A549 (cell line): ENCODE results near the gene TFEB. TPM values are rescaled to one million over a fixed set of nuclear protein-coding genes. Genes with fewer than 3 reads are reported as not detected.

Experiments
- ATAC-seq, 2 experiments: fragments of 200-7000 bp in 1 of 2; fragments of >200 bp in 1 of 2; cut with Nextera tagmentation in 1 of 2; cut with Tn5 transposase in 1 of 2; 3 replicates each; pipeline versions ENCODE4 v1.8.0 to v1.9.1; 2018 to 2020; ENCODE audit warnings: mild to moderate bottlenecking in 1 of 2, moderate library complexity in 1 of 2
- CTCF ChIA-PET: fragments of 300-600 bp; sonication (Branson Sonifier 250); formaldehyde crosslinking; extraction: SDS; loops from one replicate; lab custom pipeline; 2021; ENCODE audit warnings: antibody characterized with exemption, inconsistent platforms; lab: Yijun Ruan, JAX
- POLR2A ChIA-PET: fragments of 350-600 bp; formaldehyde crosslinking; extraction: SDS; loops from one replicate; lab custom pipeline; 2021; ENCODE audit warnings: antibody characterized with exemption, inconsistent platforms; lab: Yijun Ruan, JAX
- DNase-seq, 2 experiments: peaks; one replicate each; pipeline versions ENCODE4 v3.0.0 to v3.0.0-alpha.2; 2011 to 2016; ENCODE audit warnings: low read depth in 1 of 2, low spot score in 1 of 2
- FAIRE-seq: peaks from 2 replicates; lab custom pipeline; 2011; peaks lifted over from hg19 to GRCh38; lab: Jason Lieb, UNC
- H3K27ac ChIP-seq, 2 experiments: fragments of >200 bp; sonication (Bioruptor Twin); formaldehyde crosslinking; 3 replicates each; pipeline ENCODE4 v1.5.1; 2016 to 2017
- H3K4me1 ChIP-seq: fragments of >200 bp; sonication (Bioruptor Twin); formaldehyde crosslinking; 3 replicates; pipeline ENCODE4 v1.6.1; 2016
- H3K4me2 ChIP-seq: fragments of >200 bp; sonication (Bioruptor Twin); formaldehyde crosslinking; 3 replicates; pipeline ENCODE4 v1.6.1; 2016
- H3K4me3 ChIP-seq: fragments of >200 bp; sonication (Bioruptor Twin); formaldehyde crosslinking; 3 replicates; pipeline ENCODE4 v1.5.1; 2016
- H3K9me3 ChIP-seq: fragments of >200 bp; sonication (Bioruptor Twin); formaldehyde crosslinking; 3 replicates; pipeline ENCODE4 v1.6.1; 2016
- CHD2 ChIP-seq: fragments of 150-350 bp; IDR thresholded peaks from 2 replicates; pipeline ENCODE4 v1.6.1; 2014; ENCODE audit warnings: low read length; ENCODE audit not compliant: partially characterized antibody
- EHF ChIP-seq: fragments of 250-450 bp; sonication (Bioruptor Pico); IDR thresholded peaks from 2 replicates; pipeline ENCODE4 v1.5.0; 2020; ENCODE audit warnings: mild to moderate bottlenecking
- EHMT2 ChIP-seq: fragments of 200-600 bp; sonication (generic); IDR thresholded peaks from 2 replicates; pipeline ENCODE4 v1.6.1; 2016; ENCODE audit warnings: antibody characterized with exemption, low read depth, mild to moderate bottlenecking, moderate library complexity
- FOSB ChIP-seq: fragments of 250-450 bp; sonication (Bioruptor Pico); IDR thresholded peaks from 2 replicates; pipeline ENCODE4 v1.5.0; 2020; ENCODE audit warnings: mild to moderate bottlenecking, moderate library complexity
- HOXA7 ChIP-seq: fragments of 250-450 bp; sonication (Bioruptor Pico); IDR thresholded peaks from 2 replicates; pipeline ENCODE4 v1.5.0; 2020; ENCODE audit warnings: mild to moderate bottlenecking, moderate library complexity
- HOXB13 ChIP-seq: fragments of 250-450 bp; sonication (Bioruptor Pico); IDR thresholded peaks from 2 replicates; pipeline ENCODE4 v1.5.0; 2020; ENCODE audit warnings: low read depth, mild to moderate bottlenecking, moderate library complexity
- KDM1A ChIP-seq: fragments of 200-600 bp; sonication (generic); IDR thresholded peaks from 2 replicates; pipeline ENCODE4 v1.6.1; 2016; ENCODE audit warnings: low read depth, mild to moderate bottlenecking
- KDM5A ChIP-seq: fragments of 200-600 bp; sonication (generic); IDR thresholded peaks from 2 replicates; pipeline ENCODE4 v1.6.1; 2016; ENCODE audit warnings: antibody characterized with exemption, mild to moderate bottlenecking
- MAZ ChIP-seq: fragments of 150-350 bp; IDR thresholded peaks from 2 replicates; pipeline ENCODE4 v1.6.1; 2014; ENCODE audit warnings: antibody characterized with exemption, low read depth, low read length, borderline replicate concordance
- NFE2L2 ChIP-seq: fragments of 150-350 bp; conservative IDR thresholded peaks from 2 replicates; pipeline ENCODE4 v1.6.1; 2014; ENCODE audit warnings: low read length
- NR3C1 ChIP-seq: fragments of >200 bp; sonication (Bioruptor Twin); formaldehyde crosslinking; IDR thresholded peaks from 3 replicates; pipeline ENCODE4 v1.6.1; 2017
- PHF8 ChIP-seq: fragments of 200-600 bp; sonication (generic); IDR thresholded peaks from 2 replicates; pipeline ENCODE4 v1.6.1; 2016; ENCODE audit warnings: low read depth, mild to moderate bottlenecking, antibody characterized with exemption, moderate library complexity, borderline replicate concordance
- RNF2 ChIP-seq: fragments of 200-600 bp; sonication (generic); IDR thresholded peaks from 2 replicates; pipeline ENCODE4 v1.6.1; 2016; ENCODE audit warnings: low read depth, mild to moderate bottlenecking, antibody characterized with exemption, moderate library complexity, borderline replicate concordance
- TP53 ChIP-seq: fragments of 250-450 bp; sonication (Bioruptor Pico); IDR thresholded peaks from 2 replicates; pipeline ENCODE4 v1.5.0; 2021; ENCODE audit warnings: mild to moderate bottlenecking, moderate library complexity
- ZC3H11A ChIP-seq: fragments of 450-650 bp; IDR thresholded peaks from 2 replicates; pipeline ENCODE4 v1.6.1; 2014; ENCODE audit warnings: antibody characterized with exemption, mild to moderate bottlenecking
- ZNF302 ChIP-seq: fragments of 250-450 bp; sonication (Bioruptor Pico); IDR thresholded peaks from 2 replicates; pipeline ENCODE4 v1.9.0; 2021; ENCODE audit warnings: inconsistent platforms, mild to moderate bottlenecking, moderate library complexity
- ZSCAN20 ChIP-seq: fragments of 250-450 bp; sonication (Bioruptor Pico); IDR thresholded peaks from 2 replicates; pipeline ENCODE4 v1.8.0; 2022; ENCODE audit warnings: mild to moderate bottlenecking, moderate library complexity
- WGBS: methylation state at CpG from one replicate; pipeline ENCODE4 v1.1.6; 2017; ENCODE audit errors: missing lambda C conversion rate; 5-methylcytosine and 5-hydroxymethylcytosine counted together
- polyA plus RNA-seq, 4 experiments: library from polyadenylated mRNA; depleted of rRNA in 3 of 4; stranded (reverse); fragments of >200 nt; fragmentation: RNase III in 1 of 4; extraction: RNeasy Plus Mini Kit Qiagen cat#74134 plus additional on column Dnase treatment in 1 of 4; gene quantifications; 2 replicates in 3 of 4; 3 replicates in 1 of 4; pipeline ENCODE4 v1.2.3, GENCODE V29; 2011 to 2017
- TF ChIP-seq, protein P1 (sequence below): fragments of 250-450 bp; sonication (Bioruptor Pico); IDR thresholded peaks from 2 replicates; pipeline ENCODE4 v1.5.0; 2020; ENCODE audit warnings: low read depth, mild to moderate bottlenecking, moderate library complexity
- TF ChIP-seq, protein P2 (sequence below): fragments of >200 bp; sonication (Bioruptor Twin); formaldehyde crosslinking; IDR thresholded peaks from 3 replicates; pipeline ENCODE4 v1.5.1; 2016
- TF ChIP-seq, protein P3 (sequence below): fragments of >200 bp; sonication (Bioruptor Twin); formaldehyde crosslinking; IDR thresholded peaks from 2 replicates; pipeline ENCODE4 v1.6.1; 2016

The TFEB gene
- polyA plus RNA-seq, 2 of the 4 experiments (the other 2 are of a cell fraction): 3.1 to 6.1 TPM

DNA sequence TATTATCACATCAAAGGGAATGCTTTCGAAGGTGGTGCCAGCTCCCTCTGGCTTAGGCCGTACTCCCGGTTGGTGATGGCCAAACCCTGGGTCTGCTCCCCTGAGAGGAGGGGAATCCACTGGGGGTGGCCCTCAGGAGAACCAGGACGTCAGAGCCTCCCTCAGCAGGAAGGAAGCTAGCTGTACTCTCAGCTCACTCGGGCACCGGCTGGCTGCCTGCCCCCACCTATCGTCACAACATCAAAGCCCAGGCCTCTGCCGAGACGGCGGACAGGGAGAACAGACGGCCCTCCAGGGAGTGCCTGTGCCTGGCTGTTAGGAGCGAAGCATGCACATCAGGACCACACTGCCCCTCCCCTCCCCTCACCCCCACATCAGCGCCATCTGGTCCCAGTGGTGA lies 20.9 kb upstream of the TFEB start:
- CTCF ChIA-PET: interaction anchor here (0.8 to 1.4 kb wide), 5 partner anchors 16 to 388 kb away, joined by 3 read pairs; no protein-coding TSS in a partner anchor
- no peak for ATAC-seq
- POLR2A ChIA-PET: no interaction called here
- H3K4me1 ChIP-seq: no peaks in the 10 kb centered on the region
- H3K27ac ChIP-seq: no peak overlapping the region
- 78% methylated on average over 12 of the region's 13 CpGs for WGBS
- H3K9me3 ChIP-seq: no peaks in the 10 kb centered on the region
- DNase-seq: no peak
- FAIRE-seq: no peak
- H3K4me3 ChIP-seq: no peak overlapping the region
- no peak overlapping the region for H3K4me2 ChIP-seq
- TF ChIP-seq RNF2 (no peak), KDM1A (no peak), HOXA7 (CRISPR knock-in tag) (no peak), FOSB (CRISPR knock-in tag) (no peak), MAZ (no peak), ZNF302 (CRISPR knock-in tag) (no peak), EHMT2 (no peak), KDM5A (no peak), PHF8 (no peak), NR3C1 (no peak)
- TF ChIP-seq, protein P1, sequence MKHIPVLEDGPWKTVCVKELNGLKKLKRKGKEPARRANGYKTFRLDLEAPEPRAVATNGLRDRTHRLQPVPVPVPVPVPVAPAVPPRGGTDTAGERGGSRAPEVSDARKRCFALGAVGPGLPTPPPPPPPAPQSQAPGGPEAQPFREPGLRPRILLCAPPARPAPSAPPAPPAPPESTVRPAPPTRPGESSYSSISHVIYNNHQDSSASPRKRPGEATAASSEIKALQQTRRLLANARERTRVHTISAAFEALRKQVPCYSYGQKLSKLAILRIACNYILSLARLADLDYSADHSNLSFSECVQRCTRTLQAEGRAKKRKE (CRISPR knock-in tag): no peak
- TF ChIP-seq, protein P2, sequence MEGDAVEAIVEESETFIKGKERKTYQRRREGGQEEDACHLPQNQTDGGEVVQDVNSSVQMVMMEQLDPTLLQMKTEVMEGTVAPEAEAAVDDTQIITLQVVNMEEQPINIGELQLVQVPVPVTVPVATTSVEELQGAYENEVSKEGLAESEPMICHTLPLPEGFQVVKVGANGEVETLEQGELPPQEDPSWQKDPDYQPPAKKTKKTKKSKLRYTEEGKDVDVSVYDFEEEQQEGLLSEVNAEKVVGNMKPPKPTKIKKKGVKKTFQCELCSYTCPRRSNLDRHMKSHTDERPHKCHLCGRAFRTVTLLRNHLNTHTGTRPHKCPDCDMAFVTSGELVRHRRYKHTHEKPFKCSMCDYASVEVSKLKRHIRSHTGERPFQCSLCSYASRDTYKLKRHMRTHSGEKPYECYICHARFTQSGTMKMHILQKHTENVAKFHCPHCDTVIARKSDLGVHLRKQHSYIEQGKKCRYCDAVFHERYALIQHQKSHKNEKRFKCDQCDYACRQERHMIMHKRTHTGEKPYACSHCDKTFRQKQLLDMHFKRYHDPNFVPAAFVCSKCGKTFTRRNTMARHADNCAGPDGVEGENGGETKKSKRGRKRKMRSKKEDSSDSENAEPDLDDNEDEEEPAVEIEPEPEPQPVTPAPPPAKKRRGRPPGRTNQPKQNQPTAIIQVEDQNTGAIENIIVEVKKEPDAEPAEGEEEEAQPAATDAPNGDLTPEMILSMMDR: no peak

DNA sequence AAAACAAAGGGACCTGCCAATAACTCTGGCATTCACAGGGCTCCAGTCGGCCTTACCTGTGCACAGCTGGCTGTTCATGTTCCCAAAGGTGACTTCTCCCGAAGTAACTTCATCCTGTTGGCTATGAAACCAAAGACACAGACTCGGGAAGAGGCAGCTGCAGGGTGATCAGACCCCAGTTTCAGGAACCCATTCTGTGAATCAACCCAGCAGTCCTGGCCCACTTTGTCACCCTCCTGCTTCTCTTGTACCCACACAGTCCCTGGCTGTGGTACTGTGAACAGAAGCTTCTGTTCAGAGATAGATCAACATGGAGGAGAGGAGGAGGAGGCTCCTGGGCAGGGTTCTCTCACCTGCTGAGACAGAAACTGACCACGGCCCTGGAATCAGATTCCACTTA lies 20.5 kb upstream of the TFEB start:
- no peaks in the 10 kb centered on the region for H3K4me1 ChIP-seq
- TF ChIP-seq, protein P3, sequence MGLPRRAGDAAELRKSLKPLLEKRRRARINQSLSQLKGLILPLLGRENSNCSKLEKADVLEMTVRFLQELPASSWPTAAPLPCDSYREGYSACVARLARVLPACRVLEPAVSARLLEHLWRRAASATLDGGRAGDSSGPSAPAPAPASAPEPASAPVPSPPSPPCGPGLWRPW: no peak
- TF ChIP-seq NFE2L2 (no peak), CHD2 (no peak), MAZ (no peak), HOXB13 (CRISPR knock-in tag) (no peak), TP53 (no peak), ZC3H11A (no peak), EHF (CRISPR knock-in tag) (no peak), PHF8 (no peak)
- ATAC-seq (no peak), DNase-seq (no peak), FAIRE-seq (no peak)
- ChIA-PET POLR2A (no interaction called here), CTCF (interaction anchor here (0.8 to 1.4 kb wide), 5 partner anchors 15 to 388 kb away, joined by 3 read pairs; no protein-coding TSS in a partner anchor)
- no peak overlapping the region for H3K4me2 ChIP-seq
- 45% methylated on average over 3 of the region's 4 CpGs for WGBS
- no peak overlapping the region for H3K4me3 ChIP-seq
- no peaks in the 10 kb centered on the region for H3K9me3 ChIP-seq
- H3K27ac ChIP-seq: no peak overlapping the region

DNA sequence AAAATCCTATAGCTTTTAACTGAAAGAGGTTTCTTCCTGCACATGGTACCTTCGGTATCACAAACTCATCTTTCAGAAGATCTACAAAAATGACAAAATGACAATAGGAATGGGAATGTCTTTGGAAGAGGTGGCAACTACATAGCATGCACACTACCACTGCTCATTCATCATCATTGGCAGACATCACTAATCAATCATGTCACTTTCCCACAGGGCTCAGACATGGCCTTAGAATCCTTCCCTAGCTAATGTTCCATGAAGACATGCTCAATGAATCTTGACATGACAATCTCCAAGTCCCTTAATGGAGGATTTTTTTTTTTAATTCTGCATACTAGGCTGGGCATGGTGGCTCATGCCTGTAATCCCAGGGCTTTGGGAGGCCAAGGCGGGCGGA lies 15.0 kb upstream of the TFEB start:
- TF ChIP-seq ZSCAN20 (CRISPR knock-in tag): no peak
- ChIA-PET POLR2A (no interaction called here), CTCF (interaction anchor here (0.6 to 2.6 kb wide), 5 partner anchors 10 to 177 kb away, joined by 3 to 9 read pairs (median 3); partner anchors contain the start of gene TFEB)
- no peak overlapping the region for H3K4me3 ChIP-seq
- H3K4me1 ChIP-seq: no peaks in the 10 kb centered on the region
- H3K27ac ChIP-seq: no peak overlapping the region
- no peak for DNase-seq
- no peak for ATAC-seq
- FAIRE-seq: no peak
- 63% methylated on average over 3 of the region's 3 CpGs for WGBS
- no peaks in the 10 kb centered on the region for H3K9me3 ChIP-seq
- H3K4me2 ChIP-seq: no peak overlapping the region
